ENCODE measurements around the gene POLD1.

POLD1 gene

DNA sequence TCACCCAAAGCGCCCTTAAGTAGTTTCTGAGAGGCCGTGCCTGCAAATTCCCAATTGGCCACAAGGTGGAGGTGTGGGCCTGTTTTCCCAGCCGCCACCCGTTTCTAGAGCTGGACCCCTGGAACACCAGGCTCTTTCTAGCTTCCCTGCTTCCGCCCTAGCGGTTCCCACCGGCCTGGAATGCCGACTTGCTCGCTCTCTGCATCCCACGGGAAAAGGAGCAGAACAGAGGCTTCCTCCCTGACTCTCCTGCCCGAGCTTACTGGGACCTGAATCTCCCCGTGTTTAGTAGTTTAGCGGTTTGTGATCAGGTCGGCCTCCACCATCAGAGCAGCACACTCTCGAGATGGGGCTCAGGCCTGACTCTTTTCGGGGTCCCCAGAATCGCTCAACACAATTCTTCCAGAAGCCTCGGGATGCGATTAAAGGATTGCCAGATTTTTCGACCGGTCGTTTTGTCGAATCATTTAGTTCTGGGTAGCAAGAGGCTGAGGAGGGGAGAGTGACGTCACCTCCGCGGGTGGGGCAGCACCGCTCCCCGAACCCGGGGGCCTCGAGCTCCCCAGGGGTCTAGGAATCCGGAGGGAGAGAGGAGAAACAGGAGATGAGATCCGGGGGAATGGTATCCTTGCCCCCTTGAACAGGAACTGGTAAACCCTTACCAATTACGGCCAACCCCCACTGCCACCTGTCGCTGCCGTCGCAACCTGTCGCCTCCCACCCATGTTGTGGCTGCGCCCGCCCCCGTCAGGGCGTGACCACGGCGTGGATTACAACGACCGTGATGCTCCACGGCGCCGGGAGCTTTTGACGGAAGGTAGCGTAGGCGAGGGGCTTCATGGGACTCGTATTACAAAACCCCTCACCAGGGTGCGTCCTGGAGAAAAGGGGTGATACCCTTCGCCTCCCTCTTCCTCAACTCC, 26.7 kb upstream of the POLD1 start:
- TF ChIP-seq CTCF (IDR thresholded peaks at IDR 0.05): peak; percentile 89
- peak overlapping the region; percentile 60 to 71 for H3K4me3 ChIP-seq (ENCODE audit: low read depth in 1 of 2, low read length in 1 of 2)
- peaks cover 3 to 9% of the 10 kb centered on the region in 2 experiments for H3K4me1 ChIP-seq (ENCODE audit: control insufficient read depth in 1 of 2, insufficient read depth in 1 of 2, low read depth in 1 of 2, low read length in 1 of 2)
- peak overlapping the region; percentile 79 for H3K27ac ChIP-seq
- H3K27me3 ChIP-seq: peaks cover 33% of the 10 kb centered on the region
- no peaks in the 10 kb centered on the region for H3K36me3 ChIP-seq
- no peaks in the 10 kb centered on the region for H3K9me3 ChIP-seq

GRCh38 chr19:50358483-50359327, 25.4 kb upstream of the POLD1 start:
- Histone ChIP-seq H3K27ac (peak overlapping the region; percentile 79), H3K27me3 (peaks cover 40% of the 10 kb centered on the region), H3K9me3 (no peaks in the 10 kb centered on the region), H3K36me3 (no peaks in the 10 kb centered on the region), H3K4me3 (ENCODE audit: low read depth in 1 of 2, low read length in 1 of 2) (peak overlapping the region; percentile 60 to 71), H3K4me1 (ENCODE audit: control insufficient read depth in 1 of 2, insufficient read depth in 1 of 2, low read depth in 1 of 2, low read length in 1 of 2) (peaks cover 3 to 9% of the 10 kb centered on the region in 2 experiments)
- TF ChIP-seq CTCF (IDR thresholded peaks at IDR 0.05): no peak

GRCh38 chr19:50359328-50359818, 24.8 kb upstream of the POLD1 start:
- Histone ChIP-seq H3K27ac (peak overlapping the region; percentile 79), H3K27me3 (peaks cover 40% of the 10 kb centered on the region), H3K4me1 (ENCODE audit: control insufficient read depth in 1 of 2, insufficient read depth in 1 of 2, low read depth in 1 of 2, low read length in 1 of 2) (peaks cover 3 to 9% of the 10 kb centered on the region in 2 experiments), H3K36me3 (no peaks in the 10 kb centered on the region), H3K4me3 (ENCODE audit: low read depth in 1 of 2, low read length in 1 of 2) (no peak overlapping the region), H3K9me3 (no peaks in the 10 kb centered on the region)
- TF ChIP-seq CTCF (IDR thresholded peaks at IDR 0.05): no peak

- Histone ChIP-seq H3K4me1 (ENCODE audit: control insufficient read depth in 1 of 2, insufficient read depth in 1 of 2, low read depth in 1 of 2, low read length in 1 of 2) (peaks cover 3 to 9% of the 10 kb centered on the region in 2 experiments), H3K36me3 (no peaks in the 10 kb centered on the region), H3K27ac (no peak overlapping the region), H3K4me3 (ENCODE audit: low read depth in 1 of 2, low read length in 1 of 2) (no peak overlapping the region), H3K9me3 (no peaks in the 10 kb centered on the region), H3K27me3 (peaks cover 27% of the 10 kb centered on the region)
- TF ChIP-seq CTCF (IDR thresholded peaks at IDR 0.05): no peak
Measured at GRCh38 chr19:50361290-50362029, 22.7 kb upstream of the POLD1 start.

- TF ChIP-seq CTCF (IDR thresholded peaks at IDR 0.05): no peak
- Histone ChIP-seq H3K4me3 (ENCODE audit: low read depth in 1 of 2, low read length in 1 of 2) (no peak overlapping the region), H3K36me3 (no peaks in the 10 kb centered on the region), H3K27me3 (peaks cover 27% of the 10 kb centered on the region), H3K27ac (no peak overlapping the region), H3K4me1 (ENCODE audit: control insufficient read depth in 1 of 2, insufficient read depth in 1 of 2, low read depth in 1 of 2, low read length in 1 of 2) (peaks cover 3 to 9% of the 10 kb centered on the region in 2 experiments), H3K9me3 (no peaks in the 10 kb centered on the region)
Measured at GRCh38 chr19:50362030-50362412, 22.1 kb upstream of the POLD1 start.

Measured in neutrophil (primary cell).